C4-2B (cell line): Measurements from ENCODE around the gene SH3BP5.

Experiments
- H3K27ac ChIP-seq: fragments of 450-650 bp; 2 replicates; pipeline ENCODE4 v1.5.1; 2017
- ZFX ChIP-seq: fragments of 450-650 bp; IDR thresholded peaks from 2 replicates; pipeline ENCODE4 v1.6.1; 2017
- TF ChIP-seq, protein P1 (sequence below): fragments of 450-650 bp; conservative IDR thresholded peaks from 2 replicates; pipeline ENCODE4 v1.5.1; 2017; ENCODE audit warnings: mild to moderate bottlenecking

The SH3BP5 gene

DNA sequence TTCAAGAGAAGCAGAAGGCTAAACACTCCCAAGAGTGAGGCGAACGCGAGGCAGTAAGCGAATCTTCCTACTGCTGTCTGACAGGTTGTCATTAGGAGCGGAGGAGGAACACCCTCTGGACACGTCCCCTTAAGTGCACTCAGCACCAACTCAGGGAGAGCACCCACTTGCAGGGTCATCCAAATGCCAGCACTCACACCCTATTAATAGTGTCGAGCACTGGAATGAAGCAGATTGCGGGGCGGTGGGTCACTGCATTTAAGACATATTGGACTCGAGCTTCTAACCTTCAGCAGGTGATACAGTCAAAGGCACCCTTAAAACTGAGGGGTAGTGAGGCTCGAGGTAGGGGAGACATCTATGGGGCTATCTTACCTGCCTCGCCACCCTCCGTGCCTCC lies 28.7 kb downstream of the SH3BP5 start:
- no peak overlapping the region for H3K27ac ChIP-seq
- TF ChIP-seq, protein P1, sequence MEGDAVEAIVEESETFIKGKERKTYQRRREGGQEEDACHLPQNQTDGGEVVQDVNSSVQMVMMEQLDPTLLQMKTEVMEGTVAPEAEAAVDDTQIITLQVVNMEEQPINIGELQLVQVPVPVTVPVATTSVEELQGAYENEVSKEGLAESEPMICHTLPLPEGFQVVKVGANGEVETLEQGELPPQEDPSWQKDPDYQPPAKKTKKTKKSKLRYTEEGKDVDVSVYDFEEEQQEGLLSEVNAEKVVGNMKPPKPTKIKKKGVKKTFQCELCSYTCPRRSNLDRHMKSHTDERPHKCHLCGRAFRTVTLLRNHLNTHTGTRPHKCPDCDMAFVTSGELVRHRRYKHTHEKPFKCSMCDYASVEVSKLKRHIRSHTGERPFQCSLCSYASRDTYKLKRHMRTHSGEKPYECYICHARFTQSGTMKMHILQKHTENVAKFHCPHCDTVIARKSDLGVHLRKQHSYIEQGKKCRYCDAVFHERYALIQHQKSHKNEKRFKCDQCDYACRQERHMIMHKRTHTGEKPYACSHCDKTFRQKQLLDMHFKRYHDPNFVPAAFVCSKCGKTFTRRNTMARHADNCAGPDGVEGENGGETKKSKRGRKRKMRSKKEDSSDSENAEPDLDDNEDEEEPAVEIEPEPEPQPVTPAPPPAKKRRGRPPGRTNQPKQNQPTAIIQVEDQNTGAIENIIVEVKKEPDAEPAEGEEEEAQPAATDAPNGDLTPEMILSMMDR, result no peak
- no peak for TF ChIP-seq ZFX

DNA sequence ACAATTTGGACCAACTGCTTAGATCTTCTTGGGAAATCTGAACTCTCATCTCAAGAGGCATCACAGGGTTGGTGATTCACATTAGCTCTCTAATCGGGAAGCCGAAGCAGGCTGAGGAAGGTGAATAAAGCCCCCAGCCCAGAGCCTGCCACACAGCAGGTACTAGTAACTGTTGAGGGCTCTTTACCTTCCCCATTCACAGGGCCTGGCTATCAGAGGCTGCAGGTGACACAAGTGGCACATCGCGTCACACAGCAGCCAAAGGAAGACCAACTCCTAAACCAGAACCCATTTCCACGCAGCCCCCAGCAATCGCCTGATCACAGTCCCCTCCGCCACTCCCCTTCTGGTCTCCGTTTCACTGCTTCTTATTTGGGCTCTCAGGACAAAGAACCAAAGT lies 29.2 kb downstream of the SH3BP5 start:
- no peak for TF ChIP-seq ZFX
- TF ChIP-seq, protein P1, result no peak
- H3K27ac ChIP-seq, result no peak overlapping the region

DNA sequence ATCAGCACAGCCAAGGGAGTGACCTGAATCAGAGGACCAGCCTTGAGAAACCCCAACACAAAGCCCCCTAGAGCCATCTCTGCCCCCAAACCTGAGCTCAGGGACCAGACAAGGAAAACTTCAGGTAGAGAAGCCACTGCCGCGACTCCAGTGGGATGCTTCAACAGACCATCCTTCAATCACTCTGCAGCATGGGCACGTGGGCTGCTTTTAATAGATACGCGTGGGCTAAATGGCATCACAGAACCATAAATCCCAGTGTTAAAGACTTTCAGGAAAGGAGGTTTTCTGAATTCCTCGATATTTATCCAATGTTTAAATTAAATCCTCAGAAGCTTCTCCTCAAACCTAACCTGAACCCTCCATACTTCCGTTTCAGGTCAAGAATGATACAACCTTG lies 30.6 kb downstream of the SH3BP5 start:
- H3K27ac ChIP-seq, result no peak overlapping the region
- TF ChIP-seq, protein P1, result no peak
- TF ChIP-seq ZFX, result no peak

DNA sequence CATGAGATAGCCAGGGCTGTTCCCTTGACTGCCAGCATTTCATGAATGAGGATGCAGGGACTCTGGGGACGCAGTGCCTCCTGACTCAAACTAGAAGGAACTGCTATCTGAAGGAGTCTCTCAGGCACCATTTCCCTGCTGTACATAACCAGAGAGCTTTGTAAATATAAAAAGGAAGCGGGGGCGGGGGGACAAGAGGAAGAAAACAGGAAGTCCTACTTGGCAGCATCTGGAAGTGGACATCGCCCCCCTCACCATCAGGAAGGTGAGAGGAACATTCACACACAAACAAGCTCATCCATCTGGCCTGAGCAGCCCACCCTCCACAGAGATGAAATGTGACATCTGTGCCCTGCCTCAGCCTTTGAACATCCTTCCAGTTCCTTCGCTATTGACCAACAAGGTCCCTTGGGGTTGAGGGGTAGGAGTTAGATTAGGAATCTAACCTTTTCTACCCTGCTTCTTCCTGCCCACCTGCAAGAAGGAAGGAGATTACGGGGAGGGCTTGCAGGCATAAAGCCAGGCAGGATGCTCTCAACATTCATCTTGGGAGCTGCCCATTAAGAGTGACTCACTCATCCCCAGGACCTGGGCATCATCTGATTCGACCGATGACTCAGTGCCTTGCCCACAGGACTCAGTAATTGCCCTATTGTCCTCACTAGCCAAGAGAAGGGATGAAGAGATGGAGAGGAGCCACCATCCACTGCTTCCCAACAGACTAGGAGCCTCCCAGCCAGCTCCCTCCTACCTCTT lies 31.9 kb downstream of the SH3BP5 start:
- TF ChIP-seq, protein P1, result no peak
- TF ChIP-seq ZFX, result no peak
- H3K27ac ChIP-seq, result no peak overlapping the region

DNA sequence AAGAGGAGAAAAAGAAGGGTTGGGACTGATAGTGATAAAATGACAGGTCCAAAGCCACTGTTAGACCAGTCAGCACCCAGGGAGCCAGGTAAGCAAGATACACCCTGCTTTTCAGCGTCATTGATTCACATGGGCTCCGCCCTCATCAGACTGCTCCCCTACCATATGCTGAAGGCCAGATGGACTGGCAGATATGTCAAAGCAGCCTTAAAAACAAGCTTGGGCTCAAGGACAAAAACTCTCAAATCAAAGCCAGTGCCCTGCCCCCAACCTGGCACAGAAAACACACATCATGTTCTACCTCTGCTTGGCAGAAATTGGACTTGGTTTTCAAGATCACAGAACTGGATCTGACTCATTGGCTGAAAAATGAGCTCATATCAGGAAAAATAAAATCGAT lies 33.4 kb downstream of the SH3BP5 start:
- no peak overlapping the region for H3K27ac ChIP-seq
- TF ChIP-seq ZFX, result no peak
- TF ChIP-seq, protein P1, result no peak

DNA sequence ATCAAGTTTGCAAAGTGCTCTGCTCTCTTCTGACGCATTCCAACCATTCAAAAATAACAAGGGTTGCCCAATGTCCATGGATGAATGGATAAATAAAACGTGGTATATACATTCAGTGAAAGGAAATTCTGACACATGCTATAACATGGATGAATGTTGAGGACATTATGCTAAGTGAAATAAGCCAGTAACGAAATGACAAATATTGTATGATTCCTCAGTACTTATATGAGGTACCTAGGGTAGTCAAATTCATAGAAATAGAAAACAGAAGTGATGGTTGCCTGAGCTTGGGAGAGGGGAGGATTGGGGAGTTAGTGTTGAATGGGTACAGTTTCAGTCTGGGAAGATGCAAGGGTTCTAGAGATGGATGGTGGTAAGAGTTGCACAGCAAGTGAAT lies 33.9 kb downstream of the SH3BP5 start:
- no peak overlapping the region for H3K27ac ChIP-seq
- no peak for TF ChIP-seq ZFX
- TF ChIP-seq, protein P1, result no peak

DNA sequence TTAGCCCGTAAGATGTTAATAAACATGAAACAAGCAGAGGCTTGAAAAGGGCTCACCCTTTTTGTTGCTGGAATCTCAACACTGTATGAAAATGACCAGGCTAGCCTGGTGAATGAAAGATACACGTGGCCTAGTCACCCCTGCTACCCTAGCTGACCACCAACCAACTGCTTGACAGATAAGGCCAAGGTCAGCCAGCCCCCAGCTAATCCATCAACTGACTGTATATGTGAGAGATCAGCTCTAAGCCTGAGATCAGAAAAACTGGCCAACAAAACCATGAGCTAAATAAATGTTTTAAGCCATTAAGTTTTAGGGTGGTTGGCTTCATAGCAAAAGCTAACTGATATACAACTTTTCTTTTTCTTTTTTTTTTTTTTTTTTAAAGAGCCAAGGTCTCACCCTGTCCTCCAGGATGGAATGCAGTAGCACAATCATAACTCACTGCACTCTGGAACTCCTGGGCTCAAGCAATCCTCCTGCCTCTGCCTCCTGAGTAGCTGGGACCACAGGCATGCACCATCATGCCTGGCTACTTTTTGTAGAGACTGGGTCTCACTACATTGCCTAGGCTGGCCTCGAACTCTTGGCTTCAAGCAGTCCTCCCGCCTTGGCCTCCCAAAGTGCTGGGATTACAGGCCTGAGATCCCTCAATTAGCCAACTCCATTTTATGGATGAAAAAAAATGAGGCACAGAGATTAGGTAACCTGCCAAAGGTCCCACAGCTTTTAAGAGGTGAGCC lies 34.6 kb downstream of the SH3BP5 start:
- no peak overlapping the region for H3K27ac ChIP-seq
- TF ChIP-seq, protein P1, result no peak
- TF ChIP-seq ZFX, result no peak
